ENCODE data around the gene KIF13A. TPM values are rescaled to one million over a fixed set of nuclear protein-coding genes. Genes with fewer than 3 reads are reported as not detected.

KIF13A gene
- total and polyA plus RNA-seq, 4 donors = 4.3 to 28.1 (median 10.6) TPM

GRCh38 chr6:17900011-17900410 is 87.4 kb downstream of the KIF13A start:
- Histone ChIP-seq H3K36me3 (ENCODE audit: control insufficient read depth in 4 of 4, insufficient read depth in 3 of 4, low read depth in 1 of 4, low read length in 3 of 4) (peaks cover 0 to 5% (median 2%) of the 10 kb centered on the region in 4 donors), H3K9me3 (ENCODE audit: control insufficient read depth in 4 of 4, low read length in 3 of 4) (peaks cover 0 to 6% (median under 1%) of the 10 kb centered on the region in 4 donors), H3K9ac (ENCODE audit: low read depth in 1 of 2, low read length in 2 of 2) (no peak overlapping the region), H3K4me1 (ENCODE audit: control insufficient read depth in 4 of 4, insufficient read depth in 4 of 4, low read length in 3 of 4) (no peaks in the 10 kb centered on the region), H3K27ac (ENCODE audit: low read depth in 1 of 2, low read length in 2 of 2) (no peak overlapping the region), H3K27me3 (ENCODE audit: control insufficient read depth in 4 of 4, insufficient read depth in 4 of 4, low read length in 3 of 4) (no peaks in the 10 kb centered on the region), H3K4me3 (ENCODE audit: low read depth in 1 of 3, low read length in 3 of 3) (no peak overlapping the region)
- no peak for TF ChIP-seq JUND (IDR thresholded peaks at IDR 0.05)
- TF ChIP-seq GABPA (IDR thresholded peaks at IDR 0.05 in 1 of 2, conservative IDR thresholded peaks at IDR 0.05 in 1 of 2) = no peak
- TF ChIP-seq HNF4A (conservative IDR thresholded peaks at IDR 0.05) = no peak
- no peak for TF ChIP-seq FOXA2 (IDR thresholded peaks at IDR 0.05)
- no peak for TF ChIP-seq YY1 (IDR thresholded peaks at IDR 0.05)
- TF ChIP-seq, protein P1, sequence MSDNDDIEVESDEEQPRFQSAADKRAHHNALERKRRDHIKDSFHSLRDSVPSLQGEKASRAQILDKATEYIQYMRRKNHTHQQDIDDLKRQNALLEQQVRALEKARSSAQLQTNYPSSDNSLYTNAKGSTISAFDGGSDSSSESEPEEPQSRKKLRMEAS (IDR thresholded peaks at IDR 0.05) = no peak
- TF ChIP-seq, protein P2, sequence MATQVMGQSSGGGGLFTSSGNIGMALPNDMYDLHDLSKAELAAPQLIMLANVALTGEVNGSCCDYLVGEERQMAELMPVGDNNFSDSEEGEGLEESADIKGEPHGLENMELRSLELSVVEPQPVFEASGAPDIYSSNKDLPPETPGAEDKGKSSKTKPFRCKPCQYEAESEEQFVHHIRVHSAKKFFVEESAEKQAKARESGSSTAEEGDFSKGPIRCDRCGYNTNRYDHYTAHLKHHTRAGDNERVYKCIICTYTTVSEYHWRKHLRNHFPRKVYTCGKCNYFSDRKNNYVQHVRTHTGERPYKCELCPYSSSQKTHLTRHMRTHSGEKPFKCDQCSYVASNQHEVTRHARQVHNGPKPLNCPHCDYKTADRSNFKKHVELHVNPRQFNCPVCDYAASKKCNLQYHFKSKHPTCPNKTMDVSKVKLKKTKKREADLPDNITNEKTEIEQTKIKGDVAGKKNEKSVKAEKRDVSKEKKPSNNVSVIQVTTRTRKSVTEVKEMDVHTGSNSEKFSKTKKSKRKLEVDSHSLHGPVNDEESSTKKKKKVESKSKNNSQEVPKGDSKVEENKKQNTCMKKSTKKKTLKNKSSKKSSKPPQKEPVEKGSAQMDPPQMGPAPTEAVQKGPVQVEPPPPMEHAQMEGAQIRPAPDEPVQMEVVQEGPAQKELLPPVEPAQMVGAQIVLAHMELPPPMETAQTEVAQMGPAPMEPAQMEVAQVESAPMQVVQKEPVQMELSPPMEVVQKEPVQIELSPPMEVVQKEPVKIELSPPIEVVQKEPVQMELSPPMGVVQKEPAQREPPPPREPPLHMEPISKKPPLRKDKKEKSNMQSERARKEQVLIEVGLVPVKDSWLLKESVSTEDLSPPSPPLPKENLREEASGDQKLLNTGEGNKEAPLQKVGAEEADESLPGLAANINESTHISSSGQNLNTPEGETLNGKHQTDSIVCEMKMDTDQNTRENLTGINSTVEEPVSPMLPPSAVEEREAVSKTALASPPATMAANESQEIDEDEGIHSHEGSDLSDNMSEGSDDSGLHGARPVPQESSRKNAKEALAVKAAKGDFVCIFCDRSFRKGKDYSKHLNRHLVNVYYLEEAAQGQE (IDR thresholded peaks at IDR 0.05) = no peak
- TF ChIP-seq EGR1 (IDR thresholded peaks at IDR 0.05; ENCODE audit: low read depth in 2 of 2) = no peak
- TF ChIP-seq FOXA1 (IDR thresholded peaks at IDR 0.05) = no peak
- TF ChIP-seq RAD21 (IDR thresholded peaks at IDR 0.05) = no peak
- TF ChIP-seq TAF1 (conservative IDR thresholded peaks at IDR 0.05) = no peak
- WGBS = 90% methylated on average over 2 of the region's 2 CpGs
- DNase-seq (ENCODE audit: low spot score) = no peak

GRCh38 chr6:17899491-17899890 is 87.9 kb downstream of the KIF13A start:
- peaks cover 0 to 9% (median 3%) of the 10 kb centered on the region in 4 donors for H3K36me3 ChIP-seq (ENCODE audit: control insufficient read depth in 4 of 4, insufficient read depth in 3 of 4, low read depth in 1 of 4, low read length in 3 of 4)
- no peak overlapping the region for H3K9ac ChIP-seq (ENCODE audit: low read depth in 1 of 2, low read length in 2 of 2)
- no peak overlapping the region for H3K4me3 ChIP-seq (ENCODE audit: low read depth in 1 of 3, low read length in 3 of 3)
- TF ChIP-seq, protein P2 (IDR thresholded peaks at IDR 0.05) = no peak
- TF ChIP-seq TAF1 (conservative IDR thresholded peaks at IDR 0.05) = no peak
- TF ChIP-seq, protein P1 (IDR thresholded peaks at IDR 0.05) = no peak
- TF ChIP-seq GABPA (IDR thresholded peaks at IDR 0.05 in 1 of 2, conservative IDR thresholded peaks at IDR 0.05 in 1 of 2) = no peak
- TF ChIP-seq NR2F2 (IDR thresholded peaks at IDR 0.05) = no peak
- TF ChIP-seq JUND (IDR thresholded peaks at IDR 0.05) = no peak
- TF ChIP-seq YY1 (IDR thresholded peaks at IDR 0.05) = no peak
- TF ChIP-seq, protein P3, sequence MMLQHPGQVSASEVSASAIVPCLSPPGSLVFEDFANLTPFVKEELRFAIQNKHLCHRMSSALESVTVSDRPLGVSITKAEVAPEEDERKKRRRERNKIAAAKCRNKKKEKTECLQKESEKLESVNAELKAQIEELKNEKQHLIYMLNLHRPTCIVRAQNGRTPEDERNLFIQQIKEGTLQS (IDR thresholded peaks at IDR 0.05) = no peak
- no peak for TF ChIP-seq FOXA1 (IDR thresholded peaks at IDR 0.05)
- TF ChIP-seq RXRA (IDR thresholded peaks at IDR 0.05) = no peak
- no peak for TF ChIP-seq FOXA2 (IDR thresholded peaks at IDR 0.05)
- no peak for TF ChIP-seq HNF4A (conservative IDR thresholded peaks at IDR 0.05)
- no peak for TF ChIP-seq SP1 (IDR thresholded peaks at IDR 0.05)
- no peaks in the 10 kb centered on the region for H3K27me3 ChIP-seq (ENCODE audit: control insufficient read depth in 4 of 4, insufficient read depth in 4 of 4, low read length in 3 of 4)
- H3K27ac ChIP-seq (ENCODE audit: low read depth in 1 of 2, low read length in 2 of 2) = no peak overlapping the region
- H3K4me1 ChIP-seq (ENCODE audit: control insufficient read depth in 4 of 4, insufficient read depth in 4 of 4, low read length in 3 of 4) = no peaks in the 10 kb centered on the region
- 92% methylated on average over 4 of the region's 4 CpGs for WGBS
- DNase-seq (ENCODE audit: low spot score) = no peak
- peaks cover 0 to 11% (median 2%) of the 10 kb centered on the region in 4 donors for H3K9me3 ChIP-seq (ENCODE audit: control insufficient read depth in 4 of 4, low read length in 3 of 4)
